ENCODE results near the gene MAML3.

GRCh38 chr4:139725236-139725635, 428.7 kb downstream of the MAML3 start:
- no peak for TF ChIP-seq CTCF (IDR thresholded peaks at IDR 0.05)
- no peak for TF ChIP-seq POLR2A (IDR thresholded peaks at IDR 0.05)

Data from upper lobe of left lung (tissue), 4 donors.